HG02938 (cell line): ENCODE data around the gene B4GALT1.

Experiments used
- ATAC-seq: cut with Tn5 transposase; IDR thresholded peaks from one replicate; pipeline ENCODE4 v1.9.1; 2021; ENCODE audit warnings: mild to moderate bottlenecking, moderate library complexity; ENCODE audit not compliant: unreplicated experiment

B4GALT1 gene

GRCh38 chr9:33142535-33142934 is 24.6 kb downstream of the B4GALT1 start:
- no peak for ATAC-seq

- ATAC-seq = no peak
Measured at GRCh38 chr9:33140401-33141360, 26.5 kb downstream of the B4GALT1 start.

- no peak for ATAC-seq
Measured at GRCh38 chr9:33139421-33140228, 27.5 kb downstream of the B4GALT1 start.

GRCh38 chr9:33138768-33139167 is 28.4 kb downstream of the B4GALT1 start:
- ATAC-seq = no peak

GRCh38 chr9:33137781-33138264 is 29.3 kb downstream of the B4GALT1 start:
- ATAC-seq = no peak

GRCh38 chr9:33136721-33137670 is 30.1 kb downstream of the B4GALT1 start:
- ATAC-seq = no peak

- ATAC-seq = no peak
Measured at GRCh38 chr9:33135470-33135958, 31.6 kb downstream of the B4GALT1 start.

- ATAC-seq = no peak
Measured at GRCh38 chr9:33135031-33135461, 32.1 kb downstream of the B4GALT1 start.

GRCh38 chr9:33133186-33133585 is 34.0 kb downstream of the B4GALT1 start:
- ATAC-seq = no peak

- ATAC-seq = no peak
Measured at GRCh38 chr9:33131790-33132772, 35.1 kb downstream of the B4GALT1 start.

GRCh38 chr9:33130961-33131789 is 36.0 kb downstream of the B4GALT1 start:
- ATAC-seq = no peak

GRCh38 chr9:33129886-33130881 is 37.0 kb downstream of the B4GALT1 start:
- peak; percentile 73 for ATAC-seq

GRCh38 chr9:33129251-33129885 is 37.8 kb downstream of the B4GALT1 start:
- ATAC-seq = no peak

- no peak for ATAC-seq
Measured at GRCh38 chr9:33128570-33128969, 38.6 kb downstream of the B4GALT1 start.

- ATAC-seq = no peak
Measured at GRCh38 chr9:33127881-33128280, 39.3 kb downstream of the B4GALT1 start.
